Panc1 (cell line): ENCODE results near the gene MGRN1. TPM values are rescaled to one million over a fixed set of nuclear protein-coding genes. Genes with fewer than 3 reads are reported as not detected.

Experiments used
- ATAC-seq: fragments of 200-7000 bp; cut with Tn5 transposase; 2 replicates; pipeline ENCODE4 v1.9.1; 2020; ENCODE audit warnings: mild to moderate bottlenecking, moderate library complexity
- BruUV-seq: library from RNA; stranded (reverse); fragments of 400-500 nt; replicated peaks from 2 replicates; lab custom pipeline; 2021; lab: Mats Ljungman, UMichigan
- CTCF ChIA-PET: fragments of 300-600 bp; sonication (Branson Sonifier 250); formaldehyde crosslinking; loops from one replicate; lab custom pipeline; 2022; ENCODE audit warnings: antibody characterized with exemption; lab: Charles Lee
- POLR2A ChIA-PET: fragments of 300-600 bp; sonication (Branson Sonifier 250); formaldehyde crosslinking; loops from one replicate; lab custom pipeline; 2022; ENCODE audit warnings: antibody characterized with exemption; lab: Charles Lee
- DNase-seq: peaks from one replicate; pipeline ENCODE4 v3.0.0-alpha.2; 2010; ENCODE audit warnings: low read depth, low spot score
- H3K27ac ChIP-seq: 2 replicates; pipeline ENCODE4 v1.5.1; 2011; ENCODE audit warnings: mild to moderate bottlenecking, low read length, inconsistent platforms
- H3K27me3 ChIP-seq: fragments of 200-500 bp; sonication (Bioruptor generic); 2 replicates; pipeline ENCODE4 v1.6.0; 2014; ENCODE audit warnings: low read length, inconsistent platforms; ENCODE audit not compliant: control insufficient read depth, insufficient read depth
- H3K36me3 ChIP-seq: fragments of 200-500 bp; sonication (Bioruptor generic); 2 replicates; pipeline ENCODE4 v1.5.1; 2014; ENCODE audit warnings: inconsistent platforms, mild to moderate bottlenecking, low read length, moderate library complexity; ENCODE audit not compliant: control insufficient read depth, insufficient read depth
- H3K4me1 ChIP-seq: 2 replicates; pipeline ENCODE4 v1.5.1; 2011; ENCODE audit warnings: inconsistent platforms, mild to moderate bottlenecking, low read length, moderate library complexity; ENCODE audit not compliant: control insufficient read depth, insufficient read depth
- H3K4me3 ChIP-seq, 2 experiments: 2 replicates each; pipeline ENCODE4 v1.5.1; 2011 to 2012; ENCODE audit warnings: low read depth in 2 of 2, low read length in 2 of 2, mild to moderate bottlenecking in 2 of 2, inconsistent platforms in 1 of 2, moderate library complexity in 1 of 2
- H3K9me3 ChIP-seq: fragments of 200-500 bp; sonication (Bioruptor generic); 2 replicates; pipeline ENCODE4 v1.5.1; 2014; ENCODE audit warnings: low read depth, mild to moderate bottlenecking, inconsistent platforms, low read length, moderate library complexity; ENCODE audit not compliant: control insufficient read depth, insufficient read depth
- CTCF ChIP-seq: fragments of 450-650 bp; IDR thresholded peaks from 2 replicates; pipeline ENCODE4 v1.5.1; 2017; ENCODE audit warnings: mild to moderate bottlenecking
- POLR2AphosphoS5 ChIP-seq: IDR thresholded peaks from 2 replicates; pipeline ENCODE4 v1.6.1; 2012; ENCODE audit warnings: mild to moderate bottlenecking, low read depth, low read length, moderate library complexity
- REST ChIP-seq, 2 experiments: IDR thresholded peaks; 2 replicates each; pipeline ENCODE4 v1.6.1; 2011 to 2012; ENCODE audit warnings: low read depth in 2 of 2, control low read depth in 1 of 2, low read length in 1 of 2, mild to moderate bottlenecking in 1 of 2, moderate library complexity in 1 of 2; ENCODE audit not compliant: insufficient read depth in 1 of 2
- SIN3A ChIP-seq: IDR thresholded peaks from 2 replicates; pipeline ENCODE4 v1.6.1; 2012; ENCODE audit warnings: low read depth, mild to moderate bottlenecking, low read length, moderate library complexity, borderline replicate concordance; ENCODE audit not compliant: insufficient read depth
- TCF7L2 ChIP-seq: IDR thresholded peaks from 2 replicates; pipeline ENCODE4 v1.6.1; 2011; ENCODE audit warnings: mild to moderate bottlenecking, low read depth, low read length, inconsistent platforms
- in situ Hi-C: cut with HindIII; loops from 2 replicates; pipeline ENCODE4 v1.10.0; 2016; ENCODE audit warnings: low sequenced_read_pairs, low pct_unique_long_range_greater_than_20kb
- intact Hi-C: fragments of 100-400 bp; cut with micrococcal nuclease; formaldehyde crosslinking; loops from one replicate; pipeline ENCODE4 v1.10.0; 2022; ENCODE audit not compliant: unreplicated experiment
- total RNA-seq: library from RNA; stranded (reverse); gene quantifications from one replicate; pipeline ENCODE4 v1.2.1, GENCODE V29; 2021; ENCODE audit not compliant: unreplicated experiment

The MGRN1 gene
- total RNA-seq, 1 experiment from 2014 or later, result 59.7 TPM

- Histone ChIP-seq H3K27me3 (no peaks in the 10 kb centered on the region), H3K36me3 (no peaks in the 10 kb centered on the region), H3K27ac (no peak overlapping the region), H3K9me3 (no peaks in the 10 kb centered on the region), H3K4me1 (no peaks in the 10 kb centered on the region), H3K4me3 (no peak overlapping the region)
- DNase-seq (no peak), ATAC-seq (no peak)
- POLR2A ChIA-PET, result interaction anchor here (0.6 kb wide), 1 partner anchor 218 kb away, joined by 4 read pairs; no protein-coding TSS in a partner anchor
- intact Hi-C loops (no loop called here), in situ Hi-C loops (no loop called here)
- BruUV-seq, result no TSS peak
- CTCF ChIA-PET, result no interaction called here
- TF ChIP-seq CTCF (no peak), TCF7L2 (no peak), SIN3A (no peak), REST (IDR thresholded peaks at IDR 0.05; ENCODE audit: insufficient read depth in 1 of 2, low read depth in 2 of 2, low read length in 1 of 2) (no peak), POLR2AphosphoS5 (no peak)
Observed at GRCh38 chr16:4676831-4677230, 52.2 kb downstream of the MGRN1 start.

DNA sequence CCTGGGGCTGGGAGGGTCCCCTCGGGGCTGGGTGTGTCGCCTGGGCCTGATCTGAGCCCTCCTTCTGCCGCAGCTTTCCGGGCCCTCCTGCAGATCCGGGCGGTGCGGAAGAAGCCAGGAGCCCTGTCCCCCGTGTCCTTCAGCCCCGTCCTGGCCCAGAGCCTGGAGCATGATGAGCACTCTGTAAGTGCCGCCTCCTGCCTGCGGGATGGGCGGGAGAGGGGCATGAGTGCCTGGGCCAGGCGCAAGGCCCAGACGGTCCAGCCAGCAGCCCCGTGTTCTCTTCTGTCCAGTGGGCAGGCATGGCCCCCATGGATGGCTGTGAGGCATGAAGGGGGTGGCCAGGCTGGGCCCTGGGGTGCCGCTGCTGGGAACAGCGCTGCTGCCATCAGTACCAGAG is 52.8 kb downstream of the MGRN1 start:
- Histone ChIP-seq H3K27me3 (no peaks in the 10 kb centered on the region), H3K4me1 (no peaks in the 10 kb centered on the region), H3K27ac (no peak overlapping the region), H3K9me3 (no peaks in the 10 kb centered on the region), H3K4me3 (no peak overlapping the region), H3K36me3 (no peaks in the 10 kb centered on the region)
- ATAC-seq (no peak), DNase-seq (no peak)
- in situ Hi-C loops (no loop called here), intact Hi-C loops (no loop called here)
- ChIA-PET CTCF (no interaction called here), POLR2A (no interaction called here)
- TF ChIP-seq SIN3A (no peak), CTCF (no peak), REST (IDR thresholded peaks at IDR 0.05; ENCODE audit: insufficient read depth in 1 of 2, low read depth in 2 of 2, low read length in 1 of 2) (no peak), POLR2AphosphoS5 (no peak), TCF7L2 (no peak)
- BruUV-seq, result no TSS peak
